Breast epithelium (tissue), 3 donors: ENCODE results near the gene MEX3C.

Source experiments
- CTCF ChIP-seq, 3 donors: fragments of 450-650 bp; IDR thresholded peaks; one replicate each; pipeline ENCODE4 v1.5.1; 2016 to 2017; ENCODE audit warnings: antibody characterized with exemption in 3 of 3, mild to moderate bottlenecking in 3 of 3, moderate library complexity in 3 of 3
- POLR2A ChIP-seq: fragments of 450-650 bp; IDR thresholded peaks from one replicate; pipeline ENCODE4 v1.6.1; 2016; ENCODE audit warnings: antibody characterized with exemption, mild to moderate bottlenecking, moderate library complexity
- POLR2AphosphoS5 ChIP-seq, 3 donors: sonication (generic); formaldehyde crosslinking; IDR thresholded peaks; one replicate each; pipeline ENCODE4 v1.6.1; 2017; ENCODE audit warnings: antibody characterized with exemption in 3 of 3

- no peak for TF ChIP-seq CTCF (IDR thresholded peaks at IDR 0.05)
- no peak for TF ChIP-seq POLR2AphosphoS5 (IDR thresholded peaks at IDR 0.05)
- TF ChIP-seq POLR2A: no peak
These were observed 32.7 kb downstream of the MEX3C start for GRCh38 chr18:51164761-51165281.
